IMR-90 (cell line): ENCODE data around the gene CHST8.

ENCODE experiments used
- BHLHE40 ChIP-seq: fragments of 150-350 bp; IDR thresholded peaks from 2 replicates; pipeline ENCODE4 v1.6.1; 2016; ENCODE audit warnings: mild to moderate bottlenecking, low read depth, low read length
- CEBPB ChIP-seq: IDR thresholded peaks from 2 replicates; pipeline ENCODE4 v1.6.1; 2012; ENCODE audit warnings: low read depth, low read length, improper control_type of control experiment
- CTCF ChIP-seq: conservative IDR thresholded peaks from 2 replicates; pipeline ENCODE4 v1.5.1; 2012; ENCODE audit warnings: mild to moderate bottlenecking, low read depth, low read length, improper control_type of control experiment
- ELK1 ChIP-seq: fragments of 150-350 bp; IDR thresholded peaks from 2 replicates; pipeline ENCODE4 v1.6.1; 2016; ENCODE audit warnings: low read depth, mild to moderate bottlenecking, low read length, moderate library complexity, borderline replicate concordance
- MAFK ChIP-seq: IDR thresholded peaks from 2 replicates; pipeline ENCODE4 v1.6.1; 2012; ENCODE audit warnings: low read depth, low read length, improper control_type of control experiment
- MAZ ChIP-seq: IDR thresholded peaks from 2 replicates; pipeline ENCODE4 v1.6.1; 2012; ENCODE audit warnings: low read depth, mild to moderate bottlenecking, low read length, improper control_type of control experiment, moderate library complexity, borderline replicate concordance
- MXI1 ChIP-seq: IDR thresholded peaks from 2 replicates; pipeline ENCODE4 v1.6.1; 2012; ENCODE audit warnings: low read depth, mild to moderate bottlenecking, low read length, moderate library complexity, borderline replicate concordance
- POLR2A ChIP-seq: IDR thresholded peaks from 2 replicates; pipeline ENCODE4 v1.6.1; 2012; ENCODE audit warnings: mild to moderate bottlenecking, low read depth, low read length
- RAD21 ChIP-seq: IDR thresholded peaks from 2 replicates; pipeline ENCODE4 v1.6.1; 2012; ENCODE audit warnings: low read length, improper control_type of control experiment
- RCOR1 ChIP-seq: IDR thresholded peaks from 2 replicates; pipeline ENCODE4 v1.6.1; 2012; ENCODE audit warnings: mild to moderate bottlenecking, low read length, improper control_type of control experiment; ENCODE audit not compliant: insufficient replicate concordance
- RFX5 ChIP-seq: IDR thresholded peaks from 2 replicates; pipeline ENCODE4 v1.8.0; 2012; ENCODE audit warnings: low read depth, mild to moderate bottlenecking, low read length, moderate library complexity
- SMC3 ChIP-seq: fragments of 150-350 bp; IDR thresholded peaks from 2 replicates; pipeline ENCODE4 v1.6.1; 2016; ENCODE audit warnings: low read depth, mild to moderate bottlenecking, antibody characterized with exemption, low read length, moderate library complexity
- USF2 ChIP-seq: fragments of 150-350 bp; IDR thresholded peaks from 2 replicates; pipeline ENCODE4 v1.6.1; 2017; ENCODE audit warnings: mild to moderate bottlenecking, antibody characterized with exemption, low read length, low read depth

- TF ChIP-seq RFX5 = no peak
- TF ChIP-seq POLR2A = no peak
- no peak for TF ChIP-seq CTCF
- TF ChIP-seq MAFK = no peak
- no peak for TF ChIP-seq RAD21
- TF ChIP-seq RCOR1 = no peak
- TF ChIP-seq USF2 = no peak
- TF ChIP-seq MXI1 = no peak
- no peak for TF ChIP-seq ELK1
- no peak for TF ChIP-seq CEBPB
- TF ChIP-seq SMC3 = no peak
- no peak for TF ChIP-seq BHLHE40
- no peak for TF ChIP-seq MAZ
Observed at GRCh38 chr19:33728141-33728540, 106.4 kb downstream of the CHST8 start.
